Sigmoid colon (tissue), 7 donors: ENCODE results near the gene ZNF611. TPM values are rescaled to one million over a fixed set of nuclear protein-coding genes. Genes with fewer than 3 reads are reported as not detected.

Source experiments
- DNase-seq: peaks from one replicate; pipeline ENCODE4 v3.0.0-alpha.2; 2019
- H3K27ac ChIP-seq, 4 donors: fragments of 200-600 bp; sonication (generic); one replicate each; pipeline ENCODE4 v1.5.1; 2016 to 2019; ENCODE audit warnings: mild to moderate bottlenecking in 1 of 4
- H3K27me3 ChIP-seq, 3 donors: fragments of 200-600 bp; sonication (generic); one replicate each; pipeline ENCODE4 v1.5.1; 2019; ENCODE audit warnings: mild to moderate bottlenecking in 1 of 3
- H3K36me3 ChIP-seq, 4 donors: fragments of 200-600 bp; sonication (generic); one replicate each; pipeline ENCODE4 v1.5.1; 2016 to 2019
- H3K4me1 ChIP-seq, 4 donors: fragments of 200-600 bp; sonication (generic); one replicate each; pipeline ENCODE4 v1.5.1; 2017 to 2019
- H3K4me3 ChIP-seq, 4 donors: fragments of 200-600 bp; sonication (generic); one replicate each; pipeline ENCODE4 v1.5.1; 2017 to 2019; ENCODE audit warnings: mild to moderate bottlenecking in 2 of 4, moderate library complexity in 1 of 4
- H3K9me3 ChIP-seq, 4 donors: fragments of 200-600 bp in 3 of 4; sonication (generic) in 3 of 4; one replicate each; pipeline versions ENCODE4 v1.5.1 to v1.6.1; 2013 to 2019
- EP300 ChIP-seq, 4 donors: sonication (generic); formaldehyde crosslinking; IDR thresholded peaks; one replicate each; pipeline ENCODE4 v1.6.1; 2017; ENCODE audit warnings: antibody characterized with exemption in 4 of 4
- POLR2A ChIP-seq, 2 donors: fragments of 450-650 bp; IDR thresholded peaks; one replicate each; pipeline ENCODE4 v1.6.1; 2016; ENCODE audit warnings: antibody characterized with exemption in 2 of 2, mild to moderate bottlenecking in 2 of 2, moderate library complexity in 2 of 2
- POLR2AphosphoS5 ChIP-seq, 4 donors: sonication (generic); formaldehyde crosslinking; IDR thresholded peaks; one replicate each; pipeline ENCODE4 v1.6.1; 2017; ENCODE audit warnings: antibody characterized with exemption in 4 of 4
- WGBS, 2 donors: extraction: QIAGEN DNeasy Blood & Tissue Kit; methylation state at CpG; one replicate each; pipeline ENCODE4 v1.1.7; 2013; 5-methylcytosine and 5-hydroxymethylcytosine counted together
- intact Hi-C: fragments of 100-400 bp; cut with DNase I; formaldehyde crosslinking; loops from one replicate; pipeline ENCODE4 v1.15.1; 2023
- polyA plus RNA-seq, 3 donors: library from polyadenylated mRNA; stranded (reverse); fragments of 200-250 nt; gene quantifications; one replicate each; pipeline ENCODE4 v1.2.3, GENCODE V29; 2013
- total RNA-seq, 4 donors: library from RNA; depleted of rRNA; stranded (reverse); fragments of >200 nt; gene quantifications; one replicate each; pipeline ENCODE4 v1.1.0, GENCODE V29; 2016
- TF ChIP-seq, protein P1 (sequence below), 4 experiments: fragments of 450-650 bp in 3 of 4; fragments of 200-600 bp in 1 of 4; IDR thresholded peaks; one replicate each; pipeline ENCODE4 v1.5.1; 2016 to 2019; ENCODE audit warnings: antibody characterized with exemption in 4 of 4, mild to moderate bottlenecking in 3 of 4, moderate library complexity in 2 of 4
- donor health status: healthy with polysubstance abuse.
- donor health status: Bipolar disorder and iron deficiency.
- donor health status: healthy.

ZNF611 gene
- total and polyA plus RNA-seq, 7 donors: 2.3 to 10.8 (median 7.0) TPM

GRCh38 chr19:52666506-52666905, 68.3 kb downstream of the ZNF611 start:
- H3K9me3 ChIP-seq: no peaks in the 10 kb centered on the region
- H3K4me1 ChIP-seq: no peaks in the 10 kb centered on the region
- no peaks in the 10 kb centered on the region for H3K36me3 ChIP-seq
- intact Hi-C loops: no loop called here
- TF ChIP-seq POLR2AphosphoS5 (IDR thresholded peaks at IDR 0.05) (no peak), POLR2A (IDR thresholded peaks at IDR 0.05) (no peak), EP300 (IDR thresholded peaks at IDR 0.05) (no peak)
- TF ChIP-seq, protein P1, sequence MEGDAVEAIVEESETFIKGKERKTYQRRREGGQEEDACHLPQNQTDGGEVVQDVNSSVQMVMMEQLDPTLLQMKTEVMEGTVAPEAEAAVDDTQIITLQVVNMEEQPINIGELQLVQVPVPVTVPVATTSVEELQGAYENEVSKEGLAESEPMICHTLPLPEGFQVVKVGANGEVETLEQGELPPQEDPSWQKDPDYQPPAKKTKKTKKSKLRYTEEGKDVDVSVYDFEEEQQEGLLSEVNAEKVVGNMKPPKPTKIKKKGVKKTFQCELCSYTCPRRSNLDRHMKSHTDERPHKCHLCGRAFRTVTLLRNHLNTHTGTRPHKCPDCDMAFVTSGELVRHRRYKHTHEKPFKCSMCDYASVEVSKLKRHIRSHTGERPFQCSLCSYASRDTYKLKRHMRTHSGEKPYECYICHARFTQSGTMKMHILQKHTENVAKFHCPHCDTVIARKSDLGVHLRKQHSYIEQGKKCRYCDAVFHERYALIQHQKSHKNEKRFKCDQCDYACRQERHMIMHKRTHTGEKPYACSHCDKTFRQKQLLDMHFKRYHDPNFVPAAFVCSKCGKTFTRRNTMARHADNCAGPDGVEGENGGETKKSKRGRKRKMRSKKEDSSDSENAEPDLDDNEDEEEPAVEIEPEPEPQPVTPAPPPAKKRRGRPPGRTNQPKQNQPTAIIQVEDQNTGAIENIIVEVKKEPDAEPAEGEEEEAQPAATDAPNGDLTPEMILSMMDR (IDR thresholded peaks at IDR 0.05): no peak
- H3K27me3 ChIP-seq: no peaks in the 10 kb centered on the region
- no peak overlapping the region for H3K27ac ChIP-seq
- no peak for DNase-seq
- H3K4me3 ChIP-seq: no peak overlapping the region

GRCh38 chr19:52665529-52665928, 69.3 kb downstream of the ZNF611 start:
- DNase-seq: no peak
- TF ChIP-seq POLR2AphosphoS5 (IDR thresholded peaks at IDR 0.05): no peak
- no peak for TF ChIP-seq EP300 (IDR thresholded peaks at IDR 0.05)
- TF ChIP-seq, protein P1 (IDR thresholded peaks at IDR 0.05): no peak
- no peak for TF ChIP-seq POLR2A (IDR thresholded peaks at IDR 0.05)
- Histone ChIP-seq H3K4me1 (no peaks in the 10 kb centered on the region), H3K27ac (no peak overlapping the region), H3K9me3 (no peaks in the 10 kb centered on the region), H3K27me3 (no peaks in the 10 kb centered on the region), H3K4me3 (no peak overlapping the region), H3K36me3 (peaks cover 0 to 2% (median 0%) of the 10 kb centered on the region in 4 donors)
- 98% methylated on average over 6 of the region's 6 CpGs for WGBS, 2 donors
- intact Hi-C loops: no loop called here

- H3K4me1 ChIP-seq: no peaks in the 10 kb centered on the region
- H3K9me3 ChIP-seq: no peaks in the 10 kb centered on the region
- no peaks in the 10 kb centered on the region for H3K27me3 ChIP-seq
- 98% methylated on average over 4 of the region's 4 CpGs for WGBS, 2 donors
- intact Hi-C loops: no loop called here
- no peak for DNase-seq
- TF ChIP-seq, protein P1 (IDR thresholded peaks at IDR 0.05): no peak
- TF ChIP-seq EP300 (IDR thresholded peaks at IDR 0.05): no peak
- no peak for TF ChIP-seq POLR2A (IDR thresholded peaks at IDR 0.05)
- TF ChIP-seq POLR2AphosphoS5 (IDR thresholded peaks at IDR 0.05): no peak
- H3K27ac ChIP-seq: no peak overlapping the region
- peaks cover 0 to 7% (median 0%) of the 10 kb centered on the region in 4 donors for H3K36me3 ChIP-seq
- no peak overlapping the region for H3K4me3 ChIP-seq
Observed at GRCh38 chr19:52665027-52665426, 69.8 kb downstream of the ZNF611 start.

GRCh38 chr19:52664461-52664860, 70.4 kb downstream of the ZNF611 start:
- no peaks in the 10 kb centered on the region for H3K4me1 ChIP-seq
- intact Hi-C loops: no loop called here
- DNase-seq: no peak
- no peak overlapping the region for H3K27ac ChIP-seq
- TF ChIP-seq EP300 (IDR thresholded peaks at IDR 0.05) (no peak), POLR2AphosphoS5 (IDR thresholded peaks at IDR 0.05) (no peak), POLR2A (IDR thresholded peaks at IDR 0.05) (no peak)
- TF ChIP-seq, protein P1 (IDR thresholded peaks at IDR 0.05): no peak
- H3K27me3 ChIP-seq: no peaks in the 10 kb centered on the region
- no peak overlapping the region for H3K4me3 ChIP-seq
- H3K36me3 ChIP-seq: peaks cover 0 to 13% (median 0%) of the 10 kb centered on the region in 4 donors
- H3K9me3 ChIP-seq: no peaks in the 10 kb centered on the region
- WGBS, 2 donors: 83 to 89% methylated on average over 5 of the region's 5 CpGs

DNA sequence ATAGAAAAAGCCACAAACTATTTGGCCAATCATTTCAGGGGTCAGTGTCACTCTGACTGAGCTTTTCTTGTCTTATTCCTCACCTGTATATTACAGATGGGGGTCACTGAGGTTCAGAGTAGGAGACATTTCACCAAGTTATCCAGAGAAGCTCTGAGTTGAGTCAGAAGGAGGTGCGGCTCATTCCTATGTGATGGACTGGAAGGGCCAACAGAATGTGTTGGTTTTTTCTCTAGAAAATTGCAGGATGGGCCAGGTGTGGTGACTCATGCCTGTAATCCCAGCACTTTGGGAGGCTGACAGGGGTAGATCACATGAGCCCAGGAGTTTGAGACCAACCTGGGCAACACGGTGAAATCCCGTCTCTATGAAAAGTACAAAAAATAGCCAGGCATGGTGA, 72.2 kb downstream of the ZNF611 start:
- Histone ChIP-seq H3K4me1 (no peaks in the 10 kb centered on the region), H3K4me3 (no peak overlapping the region), H3K27me3 (no peaks in the 10 kb centered on the region), H3K27ac (no peak overlapping the region), H3K9me3 (no peaks in the 10 kb centered on the region), H3K36me3 (peaks cover 0 to 27% (median 4%) of the 10 kb centered on the region in 4 donors)
- TF ChIP-seq, protein P1 (IDR thresholded peaks at IDR 0.05): no peak
- TF ChIP-seq POLR2AphosphoS5 (IDR thresholded peaks at IDR 0.05) (no peak), EP300 (IDR thresholded peaks at IDR 0.05) (no peak), POLR2A (IDR thresholded peaks at IDR 0.05) (no peak)
- intact Hi-C loops: no loop called here
- no peak for DNase-seq
- WGBS, 2 donors: 97% methylated on average over 3 of the region's 3 CpGs
